HPDE6-E6E7 (cell line): ENCODE data around the gene CARMIL1.

ENCODE experiments used
- DNase-seq: peaks from one replicate; pipeline ENCODE4 v3.0.0; 2011; ENCODE audit warnings: missing footprints; ENCODE audit errors: extremely low spot score

The CARMIL1 gene

DNA sequence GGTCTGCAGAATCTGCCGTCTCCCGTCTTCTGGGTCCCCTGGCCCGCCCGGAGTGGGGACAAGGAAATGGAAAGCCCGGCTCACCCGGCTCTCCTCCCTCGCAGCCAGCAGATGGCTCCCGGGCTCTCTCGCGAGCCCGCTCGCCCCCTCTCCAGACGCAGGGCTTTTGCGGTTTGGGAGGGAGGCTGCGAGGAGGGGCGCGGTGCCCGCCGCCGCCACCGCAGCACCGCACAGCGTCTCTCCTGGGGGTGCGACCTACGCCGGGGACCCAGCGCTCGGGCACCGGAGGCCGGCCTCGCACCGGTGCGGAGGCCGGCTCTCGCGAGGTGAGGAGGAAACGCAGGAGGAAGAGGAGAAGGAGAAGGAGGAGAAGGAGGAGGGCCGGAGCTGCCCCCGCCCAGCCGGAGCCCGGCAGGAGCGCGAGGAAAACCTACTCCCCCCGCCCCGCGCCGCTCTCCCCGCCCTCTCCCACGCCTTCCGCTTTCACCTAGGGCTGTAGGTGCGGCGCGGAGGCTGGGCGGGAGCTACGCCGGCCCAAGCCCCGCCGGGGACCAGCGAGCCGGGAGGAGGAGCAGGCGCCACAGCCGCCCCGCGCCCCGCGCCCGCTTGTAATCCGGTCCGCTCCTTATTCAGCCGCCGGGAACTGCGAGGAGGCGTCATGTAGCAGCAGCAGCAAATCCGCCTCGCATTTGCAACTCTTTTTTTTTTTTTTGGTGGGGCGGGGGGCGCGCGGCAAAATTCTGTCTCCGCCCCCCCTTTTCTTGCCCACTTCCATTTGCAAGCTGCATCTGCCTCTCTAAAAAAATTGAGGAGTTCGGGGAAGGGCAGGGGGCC lies at the start of gene CARMIL1:
Gene CARMIL1, plus strand, starts transcription at position 461 of the 834 bp plus-strand sequence. CDS start 422 bp downstream, outside the sequence.
- peak; percentile 93 for DNase-seq

DNA sequence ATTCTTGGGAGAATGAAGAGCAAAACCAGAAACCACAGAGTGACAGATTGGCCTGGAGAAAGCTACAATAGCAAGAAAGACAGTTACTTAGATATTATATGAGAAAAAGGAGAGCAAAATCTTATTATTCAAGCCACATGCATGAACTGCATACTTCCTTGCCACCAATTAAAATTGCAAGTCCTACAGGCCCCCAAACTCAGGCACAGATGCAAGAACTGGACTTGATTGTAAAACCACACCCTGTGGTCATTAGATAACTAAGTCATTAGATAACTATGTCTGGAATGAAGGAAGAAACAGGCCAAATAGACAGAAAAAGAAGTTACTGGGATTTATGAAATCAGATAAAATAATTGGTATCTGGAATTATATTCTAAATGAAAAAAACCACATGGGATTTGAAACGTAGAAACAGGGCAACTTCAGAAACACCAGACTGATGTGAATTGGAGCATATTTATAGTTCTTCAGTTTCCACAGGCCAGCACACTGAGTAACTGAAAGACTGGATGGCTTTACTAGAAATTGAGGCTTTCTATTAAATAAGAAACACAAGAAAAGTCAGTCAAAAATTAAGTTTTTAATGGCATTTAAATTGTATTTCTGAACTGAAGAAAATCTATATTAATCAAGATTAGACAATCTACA lies 49.4 kb upstream of the CARMIL1 start:
- DNase-seq: no peak

DNA sequence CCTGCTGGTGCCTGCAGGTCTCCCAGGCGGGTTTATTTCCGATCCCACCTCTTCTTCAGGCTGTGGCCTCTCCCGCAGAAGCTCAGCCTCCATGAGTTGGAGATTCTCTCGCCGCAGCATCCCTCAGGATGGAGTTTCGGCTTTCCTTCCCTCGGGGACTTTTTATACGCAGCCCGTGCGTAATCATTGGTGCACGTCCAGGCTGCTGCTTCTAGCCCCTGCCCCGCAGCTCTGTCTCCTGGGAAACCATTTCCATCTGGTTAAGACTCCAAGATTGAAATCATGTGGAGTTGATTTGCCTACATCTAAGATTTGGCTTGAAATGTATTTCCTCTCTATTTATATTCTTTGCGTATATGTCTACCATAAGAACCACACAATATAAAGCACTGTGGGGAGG lies 46.7 kb upstream of the CARMIL1 start:
- no peak for DNase-seq

DNA sequence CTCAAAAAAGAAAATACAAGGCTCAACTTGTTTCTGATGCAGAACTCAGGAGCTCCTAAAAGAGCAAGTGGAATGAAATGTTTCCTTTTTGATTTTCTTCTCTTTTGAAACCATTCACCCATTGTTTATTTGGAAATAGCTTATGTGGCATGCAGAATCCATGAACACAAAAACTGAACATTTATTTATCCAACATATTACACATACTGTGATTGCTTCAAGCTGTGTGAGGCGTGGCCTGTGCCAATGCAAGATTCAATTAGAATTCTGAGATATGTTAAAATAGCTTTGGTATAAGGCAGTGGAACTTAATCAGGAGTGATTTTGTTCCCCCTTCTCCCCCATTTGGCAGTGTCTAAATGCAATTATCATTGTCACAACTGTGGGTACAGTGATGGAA lies 45.9 kb upstream of the CARMIL1 start:
- no peak for DNase-seq

DNA sequence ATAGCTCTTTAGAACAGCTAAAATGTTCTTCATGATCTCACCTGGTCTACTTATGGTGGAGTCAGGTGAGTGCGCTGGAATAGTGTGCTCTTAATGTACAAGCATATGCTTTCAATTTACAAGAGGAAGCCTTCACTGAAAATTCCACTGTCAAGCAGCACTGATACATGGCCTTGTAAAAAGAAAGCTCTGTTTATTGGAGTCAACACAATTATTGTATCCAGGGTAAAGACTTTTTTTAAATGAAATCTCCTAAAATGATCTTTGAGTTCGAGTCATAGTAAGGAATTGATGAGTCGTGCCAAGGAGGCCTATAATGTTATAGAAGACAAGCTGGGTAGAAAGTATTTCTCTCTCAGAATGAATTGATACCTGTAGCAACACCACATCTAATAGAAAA lies 41.6 kb upstream of the CARMIL1 start:
- DNase-seq: no peak

DNA sequence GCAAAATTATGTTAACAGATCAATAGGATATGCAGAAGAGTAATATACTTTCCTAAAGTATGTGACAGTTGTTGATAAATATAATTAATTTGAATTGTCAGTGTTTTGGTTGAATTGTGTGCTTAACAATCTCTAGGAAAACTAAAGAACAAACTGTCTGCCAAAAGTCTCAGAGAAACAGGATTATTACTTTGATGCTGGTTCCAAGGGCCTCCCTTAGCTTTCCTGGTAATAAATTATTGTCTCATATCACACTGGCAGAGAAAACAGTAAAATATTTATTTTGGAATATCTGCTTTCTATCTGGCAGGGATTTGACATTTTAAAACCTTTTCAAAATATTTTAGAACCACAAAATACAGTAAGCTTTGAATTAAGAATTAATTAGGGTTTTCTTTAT lies 40.1 kb upstream of the CARMIL1 start:
- no peak for DNase-seq

DNA sequence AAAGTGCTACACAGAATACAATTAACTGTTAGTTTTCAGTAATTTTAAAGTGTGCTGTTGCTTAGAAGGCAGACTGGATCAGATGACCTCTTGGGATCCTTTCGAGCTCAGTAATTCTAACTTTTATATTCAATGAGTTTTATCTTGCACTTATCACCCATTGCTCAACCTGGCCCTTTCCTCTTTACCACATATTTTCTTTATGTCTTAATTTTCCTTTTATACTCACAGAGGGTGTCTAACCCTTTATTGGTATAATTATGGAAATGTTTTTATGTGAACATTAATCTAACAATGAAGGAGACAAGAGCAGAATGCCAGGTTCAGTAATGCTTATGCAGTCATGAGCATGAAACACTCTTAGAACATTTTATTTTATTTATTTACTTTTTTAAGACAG lies 39.7 kb upstream of the CARMIL1 start:
- no peak for DNase-seq

DNA sequence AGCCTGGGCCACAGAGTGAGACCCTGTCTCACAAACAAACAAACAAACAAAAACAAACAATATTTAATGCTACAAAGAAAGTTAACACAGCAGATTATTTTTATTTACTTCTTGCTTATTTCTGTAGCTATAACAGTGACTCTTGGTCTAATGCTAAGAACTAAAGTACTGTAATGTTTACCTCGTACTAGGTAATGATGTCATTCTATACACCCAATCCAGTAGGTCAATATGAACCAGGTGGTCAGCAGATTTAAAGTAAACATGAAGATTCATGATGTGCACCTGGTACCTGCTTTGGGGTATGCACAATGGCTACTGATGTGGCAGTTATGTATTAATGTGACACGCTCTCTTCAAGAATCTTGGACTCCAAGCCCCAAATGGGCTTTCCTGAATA lies 36.6 kb upstream of the CARMIL1 start:
- DNase-seq: no peak

DNA sequence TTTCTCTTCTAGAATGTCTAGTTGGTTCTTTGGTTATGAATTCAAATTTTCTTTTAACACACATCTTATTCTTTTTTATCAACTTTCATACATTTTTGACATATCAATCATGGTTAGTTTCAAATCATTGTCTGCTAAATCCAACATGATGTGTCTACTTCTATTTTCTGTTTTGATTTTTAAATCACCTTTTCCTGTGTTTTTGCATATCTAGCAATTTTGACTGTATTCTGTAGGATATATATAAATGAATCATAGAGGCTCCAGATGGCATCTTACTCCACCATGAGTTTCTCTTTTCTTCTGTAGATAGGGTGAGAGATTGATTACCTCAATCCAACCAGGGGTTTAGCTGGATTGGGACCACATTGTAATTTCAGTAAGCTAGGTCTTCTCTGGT lies 34.3 kb upstream of the CARMIL1 start:
- DNase-seq: no peak

DNA sequence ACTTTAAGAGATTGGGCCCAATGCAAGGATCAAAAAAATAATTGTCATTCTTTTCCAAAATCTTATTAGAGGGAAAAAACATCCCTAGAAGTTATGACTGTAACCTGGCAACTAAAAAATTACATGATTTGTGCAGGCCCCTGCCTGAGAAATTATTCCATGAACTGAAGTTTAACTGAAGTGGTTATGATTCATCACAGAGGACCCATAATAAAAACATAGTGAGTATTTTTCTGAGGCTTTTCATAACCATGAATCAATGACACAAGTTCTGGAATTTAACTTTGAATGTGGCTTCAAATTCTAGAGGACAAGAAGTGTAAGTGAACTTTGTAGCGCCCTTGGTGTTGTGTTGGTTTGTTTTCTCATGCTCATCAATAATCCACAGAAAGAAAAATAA lies 31.1 kb upstream of the CARMIL1 start:
- DNase-seq: no peak

DNA sequence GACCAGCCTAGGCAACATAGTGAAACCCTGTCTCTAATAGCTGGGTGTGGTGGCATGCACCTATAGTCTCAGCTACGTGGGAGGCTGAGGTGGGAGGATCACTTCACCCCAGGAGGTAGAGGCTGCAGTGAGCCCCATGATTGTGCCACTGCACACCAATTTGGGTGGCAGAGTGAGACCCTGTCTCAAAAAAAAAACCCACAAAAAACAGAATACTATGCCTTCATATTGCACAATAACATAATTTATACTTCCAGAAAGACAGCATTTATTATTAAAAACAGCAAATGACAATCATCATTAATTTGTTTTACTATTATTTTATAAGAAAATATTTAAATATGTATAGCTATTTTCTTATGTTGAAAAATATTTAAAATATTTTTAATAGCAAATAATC lies 30.0 kb upstream of the CARMIL1 start:
- no peak for DNase-seq

DNA sequence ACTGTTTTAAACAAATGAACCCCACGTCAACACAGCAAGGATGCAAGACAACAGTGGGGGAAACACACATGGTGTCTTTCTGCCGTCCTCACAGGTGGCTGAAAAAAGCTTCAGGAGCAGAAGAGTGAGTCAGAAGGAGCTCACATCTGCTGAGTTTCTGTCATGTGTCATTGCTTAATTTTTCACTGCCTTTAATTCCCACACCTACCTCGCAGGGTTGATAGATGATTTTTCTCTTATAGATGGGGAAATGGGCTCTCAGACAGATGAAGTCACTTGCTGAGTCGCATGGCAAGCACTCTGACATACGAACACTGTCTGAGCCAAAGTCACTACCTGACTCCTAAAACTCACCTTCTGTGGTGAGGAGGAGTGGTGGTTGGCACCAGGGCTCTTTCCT lies 28.3 kb upstream of the CARMIL1 start:
- peak; percentile 44 for DNase-seq

DNA sequence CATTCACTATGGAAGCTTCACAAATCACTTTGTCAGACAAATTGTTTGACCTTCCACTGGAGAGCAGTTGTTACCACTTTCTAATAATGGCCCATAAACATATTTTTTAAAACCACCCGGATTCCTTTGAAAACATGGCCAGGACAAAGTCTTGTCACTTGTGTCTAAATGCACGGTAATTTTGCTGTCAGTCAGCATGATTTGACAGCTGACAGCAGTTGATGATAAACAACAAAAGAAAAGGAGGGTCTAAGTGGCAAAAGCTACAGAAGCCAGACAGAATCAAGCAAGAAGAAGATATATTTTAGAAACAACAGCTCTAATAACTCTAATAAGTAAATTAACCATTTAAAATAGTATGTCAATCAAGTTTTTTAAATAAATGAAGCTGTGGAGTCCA lies 27.7 kb upstream of the CARMIL1 start:
- no peak for DNase-seq

DNA sequence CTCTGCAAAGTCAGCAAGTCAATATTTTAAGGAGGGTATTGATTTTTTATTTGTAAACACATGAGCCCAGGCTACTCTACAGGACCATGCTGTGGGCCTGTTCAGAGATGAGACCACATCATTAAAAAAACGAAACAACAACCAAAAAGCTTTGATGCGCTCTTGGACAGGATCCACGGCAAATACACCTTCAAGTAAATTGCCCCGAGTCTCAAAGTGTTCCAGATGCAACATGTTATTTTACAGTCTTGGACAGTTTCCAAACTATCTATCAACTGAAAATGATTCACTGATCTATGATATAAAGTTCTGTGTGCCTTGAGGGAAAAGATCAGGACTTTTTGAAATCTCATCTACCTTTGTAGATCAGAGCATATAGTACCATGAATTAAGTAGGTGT lies 25.8 kb upstream of the CARMIL1 start:
- no peak for DNase-seq

DNA sequence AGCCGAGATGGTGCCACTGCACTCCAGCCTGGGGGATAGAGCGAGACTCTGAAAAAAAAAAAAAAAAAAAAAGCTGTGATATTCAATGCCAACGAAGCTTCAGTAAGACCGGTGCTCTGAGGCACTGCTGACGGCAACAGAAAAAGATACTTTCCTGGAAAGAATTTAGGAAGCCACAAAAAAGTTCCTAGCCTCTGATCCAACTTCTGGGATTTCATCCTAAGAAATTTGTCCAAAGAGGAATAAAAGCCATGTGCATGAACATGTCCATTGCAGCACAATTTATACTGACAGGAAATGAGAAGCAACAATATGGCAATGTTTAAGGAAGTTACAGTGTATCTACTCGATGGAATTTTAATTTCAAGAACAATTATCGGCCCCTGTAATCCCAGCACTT lies 24.5 kb upstream of the CARMIL1 start:
- DNase-seq: no peak

DNA sequence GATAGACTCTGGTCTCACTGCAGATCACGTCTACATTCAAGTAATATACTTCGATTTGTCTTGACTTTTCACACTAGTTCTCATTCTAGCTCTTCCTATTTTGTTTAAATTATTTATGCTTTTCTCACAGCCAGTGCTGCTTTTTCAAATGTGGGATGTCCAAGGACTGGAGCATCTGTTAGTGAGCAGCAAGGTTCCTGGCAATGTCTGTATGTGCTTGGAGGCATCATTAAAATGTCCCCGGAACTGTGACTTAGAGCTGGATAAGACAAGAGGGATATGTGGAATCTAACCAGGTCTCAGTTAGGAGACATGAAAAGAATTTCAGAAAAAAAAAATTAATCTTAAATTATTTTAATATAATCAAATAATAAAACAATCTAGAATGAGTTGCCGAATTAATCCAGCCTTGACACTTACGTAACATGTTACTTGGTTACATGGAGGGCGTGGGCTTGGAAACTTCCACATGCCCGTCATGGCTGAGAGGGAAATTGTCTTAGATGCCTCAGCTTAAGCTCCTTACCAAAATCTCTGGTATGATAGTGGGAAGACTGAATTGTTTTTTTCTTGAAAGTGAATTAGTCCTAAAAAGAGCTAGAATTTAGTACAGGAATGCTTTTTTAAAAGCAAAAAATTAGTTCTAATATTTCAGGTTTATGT lies 21.4 kb upstream of the CARMIL1 start:
- DNase-seq: no peak

DNA sequence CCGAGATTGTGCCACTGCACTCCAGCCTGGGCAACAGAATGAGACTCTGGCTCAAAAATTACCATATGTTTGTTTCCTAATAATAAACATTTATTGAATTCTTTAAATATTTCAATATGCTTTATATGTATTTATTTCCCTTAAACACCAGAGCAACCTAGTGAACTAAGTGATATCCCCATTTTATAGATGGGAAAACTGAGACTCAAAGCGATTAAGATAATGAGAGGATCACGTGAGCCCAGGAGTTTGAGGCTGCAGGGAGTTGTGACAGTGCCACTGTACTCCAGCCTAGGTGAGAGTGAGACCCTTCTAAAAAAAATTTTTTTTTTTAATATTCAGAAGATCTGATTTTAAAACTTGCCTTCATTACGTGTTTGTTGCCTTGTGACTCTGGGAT lies 19.4 kb upstream of the CARMIL1 start:
- DNase-seq: no peak

DNA sequence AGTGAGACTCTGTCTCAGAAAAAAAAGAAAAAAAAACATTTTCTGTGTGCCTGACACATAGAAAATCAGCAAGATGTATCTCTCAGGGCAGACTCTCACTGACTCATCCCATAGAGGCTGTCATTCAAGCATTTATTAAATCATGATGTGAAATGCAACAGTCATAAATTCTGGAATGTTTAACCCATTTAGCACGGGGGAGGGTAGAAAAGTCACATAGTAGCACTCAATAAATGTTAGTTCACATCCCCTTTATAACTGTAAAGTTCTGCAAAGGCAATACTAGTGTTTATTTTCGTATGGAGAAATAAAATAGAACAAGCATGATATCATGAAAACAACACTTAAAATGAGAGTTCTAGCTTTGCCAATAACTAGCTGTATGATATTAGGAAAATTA lies 15.5 kb upstream of the CARMIL1 start:
- peak; percentile 45 for DNase-seq

DNA sequence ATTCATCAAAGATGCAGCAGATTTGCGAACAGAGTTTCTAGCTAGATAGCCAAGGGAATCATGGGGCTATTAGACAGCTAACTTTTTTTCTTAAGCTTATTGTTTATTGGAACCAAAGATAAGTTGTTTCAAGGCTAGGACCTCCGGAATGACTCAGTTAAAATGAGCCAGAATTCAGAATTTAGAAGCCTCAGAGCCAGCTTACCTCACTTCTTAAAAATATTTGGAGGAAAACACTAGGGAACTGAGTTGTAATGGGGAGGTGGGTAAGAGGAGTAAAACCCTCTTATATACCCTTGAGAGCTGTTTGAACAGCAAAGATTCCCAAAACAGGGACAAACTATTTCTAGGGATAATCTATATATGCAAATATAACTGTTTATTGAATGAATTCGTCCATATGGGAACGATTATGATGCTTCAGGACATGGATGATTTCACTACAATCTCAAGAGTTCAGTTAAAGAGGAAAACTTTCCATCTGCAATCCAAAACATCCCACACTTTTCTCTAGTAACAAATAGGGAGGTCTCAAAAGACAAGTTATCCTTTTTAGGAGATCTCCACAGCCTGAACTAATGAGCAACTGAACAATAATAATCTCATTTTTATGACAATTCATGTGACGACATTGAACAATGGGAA lies 12.6 kb upstream of the CARMIL1 start:
- no peak for DNase-seq

DNA sequence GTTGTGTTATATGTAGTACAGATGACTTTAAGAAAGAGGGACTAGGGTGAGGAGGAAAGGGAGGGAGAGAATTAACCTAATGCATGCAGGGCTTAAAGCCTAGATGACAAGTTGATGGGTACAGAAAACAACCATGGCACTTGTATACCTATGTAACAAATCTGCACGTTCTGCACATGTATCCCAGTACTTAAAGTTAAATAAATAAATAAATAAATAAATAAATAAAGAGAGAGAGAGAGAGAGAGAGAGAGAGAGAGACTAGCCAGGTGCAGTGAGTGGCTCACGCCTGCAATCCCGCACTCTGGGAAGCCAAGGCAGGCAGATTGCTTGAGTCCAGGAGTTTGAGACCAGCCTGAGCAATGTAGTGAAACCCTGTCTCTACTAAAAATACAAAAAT lies 11.5 kb upstream of the CARMIL1 start:
- no peak for DNase-seq

DNA sequence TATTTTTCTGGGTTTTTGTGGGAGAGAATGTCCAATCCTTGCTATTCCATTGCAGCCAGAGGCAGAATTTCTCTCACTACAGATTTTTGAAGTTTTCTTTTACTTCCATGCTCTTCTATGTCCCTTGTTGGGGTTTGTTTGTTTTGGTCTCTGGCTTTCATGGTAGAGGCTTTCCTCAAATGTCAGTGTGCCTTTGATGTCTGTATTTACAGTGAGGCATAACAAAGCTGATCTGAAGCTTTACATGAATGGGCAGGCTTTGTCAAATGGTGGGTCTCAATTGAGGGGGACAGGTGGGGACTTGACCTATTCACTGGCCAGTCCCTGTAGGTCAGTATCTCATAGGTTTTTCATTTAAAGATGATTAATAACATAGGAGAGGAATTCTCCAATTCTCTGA lies 8.6 kb upstream of the CARMIL1 start:
- no peak for DNase-seq

DNA sequence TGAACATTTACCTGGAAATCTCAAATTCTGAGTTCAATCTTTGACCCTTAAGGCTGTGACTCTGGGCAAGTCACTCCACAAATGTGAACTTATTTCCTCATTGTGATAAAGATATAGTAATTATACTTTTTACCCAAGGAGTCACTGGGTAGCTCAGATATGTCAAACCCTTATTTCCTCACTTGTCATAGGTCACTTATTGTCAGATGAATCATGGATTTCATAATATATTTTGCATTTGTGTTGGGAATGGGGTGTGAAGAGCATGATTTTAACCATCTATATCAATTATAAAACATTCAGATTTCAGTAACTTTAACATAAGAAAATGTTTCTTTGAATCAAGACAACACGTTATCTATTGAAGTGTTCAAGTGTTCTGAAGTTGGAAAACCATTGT lies 3.7 kb upstream of the CARMIL1 start:
- no peak for DNase-seq
